GM19468 (cell line): Measurements from ENCODE around the gene ANTKMT.
A peak's percentile ranks its signal among the peaks of the same experiment; 100 is the strongest.
"Not testable (repeated sequence)": the region's sequence is repeated elsewhere in the genome, so short reads cannot be mapped to it uniquely, and the experiment has no call there.

Experiments used
- ATAC-seq: cut with Tn5 transposase; IDR thresholded peaks from one replicate; pipeline ENCODE4 v1.9.1; 2021; ENCODE audit warnings: mild to moderate bottlenecking, moderate library complexity, moderate number of reproducible peaks; ENCODE audit not compliant: unreplicated experiment; ENCODE audit errors: extremely low read depth

ANTKMT gene

GRCh38 chr16:680967-681745, 39.8 kb upstream of the ANTKMT start:
- ATAC-seq = no peak

GRCh38 chr16:681746-682427, 39.1 kb upstream of the ANTKMT start:
- no peak for ATAC-seq

GRCh38 chr16:682493-683395, 38.2 kb upstream of the ANTKMT start:
- ATAC-seq = no peak

GRCh38 chr16:683396-684070, 37.4 kb upstream of the ANTKMT start:
- ATAC-seq = no peak

GRCh38 chr16:684071-684794, 36.7 kb upstream of the ANTKMT start, which contains the start of gene JMJD8:
JMJD8 (minus strand) TSS chr16:684334; CDS start chr16:684319, 15 bp downstream.
- peak; percentile 62 for ATAC-seq

GRCh38 chr16:684961-685696, 35.8 kb upstream of the ANTKMT start:
- no peak for ATAC-seq

- no peak for ATAC-seq
Measured at GRCh38 chr16:685967-686366, 35.0 kb upstream of the ANTKMT start.

GRCh38 chr16:686459-687260, 34.3 kb upstream of the ANTKMT start:
- ATAC-seq = no peak

GRCh38 chr16:687499-687898, 33.4 kb upstream of the ANTKMT start:
- no peak for ATAC-seq

GRCh38 chr16:689175-689897, 31.6 kb upstream of the ANTKMT start:
- ATAC-seq = no peak

GRCh38 chr16:691242-691641, 29.7 kb upstream of the ANTKMT start:
- ATAC-seq = not testable (repeated sequence)

GRCh38 chr16:692356-693108, 28.4 kb upstream of the ANTKMT start:
- no peak for ATAC-seq

- no peak for ATAC-seq
Measured at GRCh38 chr16:693364-693763, 27.6 kb upstream of the ANTKMT start.

GRCh38 chr16:693766-694165, 27.2 kb upstream of the ANTKMT start:
- no peak for ATAC-seq

GRCh38 chr16:694187-694862, 26.6 kb upstream of the ANTKMT start:
- ATAC-seq = no peak

- ATAC-seq = no peak
Measured at GRCh38 chr16:694863-695354, 26.0 kb upstream of the ANTKMT start.
